Tibial artery (tissue), 4 donors: ENCODE data around the gene NOSIP.

Experiments
- DNase-seq, 2 donors: peaks; one replicate each; pipeline ENCODE4 v3.0.0-alpha.2; 2019
- H3K27ac ChIP-seq, 2 donors: fragments of 200-600 bp; sonication (generic) in 1 of 2; 1 replicate in 1 of 2; 2 replicates in 1 of 2; pipeline ENCODE4 v1.5.1; 2018 to 2019; ENCODE audit warnings: mild to moderate bottlenecking in 1 of 2
- H3K27me3 ChIP-seq, 2 donors: fragments of 200-600 bp; sonication (generic) in 1 of 2; one replicate each; pipeline versions ENCODE4 v1.5.1 to v1.6.0; 2016 to 2019
- H3K36me3 ChIP-seq, 3 donors: fragments of 200-600 bp; sonication (generic) in 2 of 3; one replicate each; pipeline ENCODE4 v1.5.1; 2016 to 2019; ENCODE audit warnings: mild to moderate bottlenecking in 2 of 3
- H3K4me1 ChIP-seq, 4 donors: fragments of 200-600 bp; sonication (generic) in 2 of 4; 1 replicate in 3 of 4; 2 replicates in 1 of 4; pipeline ENCODE4 v1.5.1; 2016 to 2019
- H3K4me3 ChIP-seq, 2 donors: fragments of 200-600 bp; sonication (generic) in 1 of 2; 1 replicate in 1 of 2; 2 replicates in 1 of 2; pipeline ENCODE4 v1.5.1; 2018 to 2019; ENCODE audit warnings: mild to moderate bottlenecking in 2 of 2
- H3K9me3 ChIP-seq, 3 donors: fragments of 200-600 bp; sonication (generic) in 1 of 3; one replicate each; pipeline ENCODE4 v1.5.1; 2016 to 2019
- CTCF ChIP-seq, 2 experiments: fragments of 200-600 bp in 1 of 2; fragments of 450-650 bp in 1 of 2; IDR thresholded peaks; one replicate each; pipeline ENCODE4 v1.5.1; 2017 to 2019; ENCODE audit warnings: antibody characterized with exemption in 2 of 2, mild to moderate bottlenecking in 1 of 2, moderate library complexity in 1 of 2
- intact Hi-C: fragments of 100-400 bp; cut with DNase I; formaldehyde crosslinking; loops from one replicate; pipeline ENCODE4 v1.15.0; 2023; ENCODE audit warnings: low total_unique reads

NOSIP gene

GRCh38 chr19:49585023-49585422, 4.7 kb upstream of the NOSIP start:
- no peak overlapping the region for H3K27ac ChIP-seq
- no peak for TF ChIP-seq CTCF (IDR thresholded peaks at IDR 0.05)
- H3K27me3 ChIP-seq: no peaks in the 10 kb centered on the region
- intact Hi-C loops: no loop called here
- H3K4me1 ChIP-seq: peaks cover 0 to 11% (median 2%) of the 10 kb centered on the region in 4 donors
- H3K9me3 ChIP-seq: no peaks in the 10 kb centered on the region
- H3K4me3 ChIP-seq: no peak overlapping the region
- no peak for DNase-seq
- no peaks in the 10 kb centered on the region for H3K36me3 ChIP-seq

- intact Hi-C loops: no loop called here
- no peak overlapping the region for H3K27ac ChIP-seq
- H3K36me3 ChIP-seq: no peaks in the 10 kb centered on the region
- TF ChIP-seq CTCF (IDR thresholded peaks at IDR 0.05): no peak
- peaks cover 0 to 19% (median 12%) of the 10 kb centered on the region in 4 donors for H3K4me1 ChIP-seq
- no peaks in the 10 kb centered on the region for H3K27me3 ChIP-seq
- no peaks in the 10 kb centered on the region for H3K9me3 ChIP-seq
- no peak overlapping the region for H3K4me3 ChIP-seq
- DNase-seq: no peak
These were observed 2.9 kb upstream of the NOSIP start for GRCh38 chr19:49583239-49583638.

- no peak for TF ChIP-seq CTCF (IDR thresholded peaks at IDR 0.05)
These were observed 702 bp upstream of the NOSIP start, which contains the start of gene PRRG2 for GRCh38 chr19:49581007-49581508. Gene PRRG2 (plus strand): TSS chr19:49581316. CDS start chr19:49583220, 1,904 bp downstream.

GRCh38 chr19:49579947-49580263, 451 bp downstream of the NOSIP start:
- Histone ChIP-seq H3K4me1 (peaks cover 0 to 24% (median 15%) of the 10 kb centered on the region in 4 donors), H3K27me3 (no peaks in the 10 kb centered on the region), H3K27ac (peak overlapping the region; percentile 64 to 82), H3K4me3 (peak overlapping the region; percentile 58 to 66), H3K36me3 (peaks cover 5 to 15% (median 15%) of the 10 kb centered on the region in 3 donors), H3K9me3 (no peaks in the 10 kb centered on the region)
- no peak for DNase-seq
- TF ChIP-seq CTCF (IDR thresholded peaks at IDR 0.05): no peak
- intact Hi-C loops: no loop called here

More at GRCh38 chr19:49581007-49581508, 702 bp upstream of the NOSIP start, which contains the start of gene PRRG2:
- Histone ChIP-seq H3K27ac (peak within 1 kb of the TSS; percentile 64 to 82), H3K4me3 (peak within 1 kb of the TSS; percentile 58 to 66), H3K27me3 (no peaks in the 10 kb centered on the region), H3K9me3 (no peaks in the 10 kb centered on the region), H3K4me1 (peaks cover 0 to 24% (median 15%) of the 10 kb centered on the region in 4 donors), H3K36me3 (peaks cover 0 to 5% (median 4%) of the 10 kb centered on the region in 3 donors)
- DNase-seq: no peak
- intact Hi-C loops: no loop called here

- intact Hi-C loops: no loop called here
- TF ChIP-seq CTCF (IDR thresholded peaks at IDR 0.05): no peak
- H3K36me3 ChIP-seq: peaks cover 5 to 22% (median 20%) of the 10 kb centered on the region in 3 donors
- H3K27me3 ChIP-seq: no peaks in the 10 kb centered on the region
- no peaks in the 10 kb centered on the region for H3K9me3 ChIP-seq
- H3K4me3 ChIP-seq: peak overlapping the region in 1 of 2 donors; percentile 66
- H3K27ac ChIP-seq: no peak overlapping the region
- peaks cover 0 to 24% (median 15%) of the 10 kb centered on the region in 4 donors for H3K4me1 ChIP-seq
- no peak for DNase-seq
These were observed 1.2 kb downstream of the NOSIP start for GRCh38 chr19:49579193-49579592.
